Lower leg skin (tissue), 4 donors: ENCODE data around the gene TSEN2. TPM values are rescaled to one million over a fixed set of nuclear protein-coding genes. Genes with fewer than 3 reads are reported as not detected.
"Not testable (repeated sequence)": the region's sequence is repeated elsewhere in the genome, so short reads cannot be mapped to it uniquely, and the experiment has no call there.

ENCODE experiments used
- DNase-seq, 2 donors: peaks; one replicate each; pipeline ENCODE4 v3.0.0-alpha.2; 2019; ENCODE audit warnings: low spot score in 2 of 2
- H3K4me3 ChIP-seq: fragments of 200-600 bp; sonication (generic); 2 replicates; pipeline ENCODE4 v1.5.1; 2017; ENCODE audit warnings: mild to moderate bottlenecking, low read depth; ENCODE audit not compliant: poor library complexity, severe bottlenecking
- POLR2A ChIP-seq, 2 donors: fragments of 450-650 bp; IDR thresholded peaks; one replicate each; pipeline ENCODE4 v1.6.1; 2016 to 2017; ENCODE audit warnings: antibody characterized with exemption in 2 of 2, mild to moderate bottlenecking in 1 of 2, moderate library complexity in 1 of 2
- WGBS, 2 donors: methylation state at CpG; one replicate each; pipeline ENCODE4 v1.1.5; 2018; 5-methylcytosine and 5-hydroxymethylcytosine counted together
- intact Hi-C: fragments of 100-400 bp; cut with DNase I; formaldehyde crosslinking; loops from one replicate; pipeline ENCODE4 v1.15.0; 2023; ENCODE audit warnings: low total_unique reads
- total RNA-seq, 4 donors: library from RNA; depleted of rRNA; stranded (reverse); fragments of >200 nt; gene quantifications; one replicate each; pipeline ENCODE4 v1.1.0, GENCODE V29; 2016
- TF ChIP-seq, protein P1 (sequence below), 3 donors: fragments of 450-650 bp; IDR thresholded peaks; one replicate each; pipeline ENCODE4 v1.5.1; 2016; ENCODE audit warnings: antibody characterized with exemption in 3 of 3, mild to moderate bottlenecking in 3 of 3, moderate library complexity in 2 of 3

Gene TSEN2
- total RNA-seq, 4 donors from 2014 or later = 7.8 to 17.8 (median 12.7) TPM

DNA sequence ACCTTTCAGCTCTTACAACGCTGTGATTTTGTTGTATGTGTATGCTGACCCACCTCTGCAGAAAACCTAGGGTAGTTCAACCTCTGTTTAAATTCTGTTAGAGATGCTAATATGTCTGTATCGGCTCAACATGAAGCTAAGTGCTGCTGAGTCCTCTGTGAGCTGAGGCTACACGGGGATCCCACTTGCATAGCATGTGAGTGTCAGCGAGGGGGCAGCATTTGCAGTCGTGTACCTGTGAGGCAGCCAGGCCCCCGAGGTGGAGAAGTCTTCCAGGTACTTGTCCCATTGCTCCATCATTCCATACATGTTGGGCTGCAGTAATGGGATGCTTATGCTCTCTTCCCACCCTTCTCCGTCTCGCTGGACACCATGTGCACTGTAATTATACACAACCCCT, 57.3 kb downstream of the TSEN2 start:
- H3K4me3 ChIP-seq = no peak overlapping the region
- TF ChIP-seq POLR2A (IDR thresholded peaks at IDR 0.05) = no peak
- TF ChIP-seq, protein P1, sequence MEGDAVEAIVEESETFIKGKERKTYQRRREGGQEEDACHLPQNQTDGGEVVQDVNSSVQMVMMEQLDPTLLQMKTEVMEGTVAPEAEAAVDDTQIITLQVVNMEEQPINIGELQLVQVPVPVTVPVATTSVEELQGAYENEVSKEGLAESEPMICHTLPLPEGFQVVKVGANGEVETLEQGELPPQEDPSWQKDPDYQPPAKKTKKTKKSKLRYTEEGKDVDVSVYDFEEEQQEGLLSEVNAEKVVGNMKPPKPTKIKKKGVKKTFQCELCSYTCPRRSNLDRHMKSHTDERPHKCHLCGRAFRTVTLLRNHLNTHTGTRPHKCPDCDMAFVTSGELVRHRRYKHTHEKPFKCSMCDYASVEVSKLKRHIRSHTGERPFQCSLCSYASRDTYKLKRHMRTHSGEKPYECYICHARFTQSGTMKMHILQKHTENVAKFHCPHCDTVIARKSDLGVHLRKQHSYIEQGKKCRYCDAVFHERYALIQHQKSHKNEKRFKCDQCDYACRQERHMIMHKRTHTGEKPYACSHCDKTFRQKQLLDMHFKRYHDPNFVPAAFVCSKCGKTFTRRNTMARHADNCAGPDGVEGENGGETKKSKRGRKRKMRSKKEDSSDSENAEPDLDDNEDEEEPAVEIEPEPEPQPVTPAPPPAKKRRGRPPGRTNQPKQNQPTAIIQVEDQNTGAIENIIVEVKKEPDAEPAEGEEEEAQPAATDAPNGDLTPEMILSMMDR (IDR thresholded peaks at IDR 0.05) = no peak
- intact Hi-C loops = no loop called here
- DNase-seq = no peak
- 72 to 78% methylated on average over 8 of the region's 8 CpGs for WGBS, 2 donors

DNA sequence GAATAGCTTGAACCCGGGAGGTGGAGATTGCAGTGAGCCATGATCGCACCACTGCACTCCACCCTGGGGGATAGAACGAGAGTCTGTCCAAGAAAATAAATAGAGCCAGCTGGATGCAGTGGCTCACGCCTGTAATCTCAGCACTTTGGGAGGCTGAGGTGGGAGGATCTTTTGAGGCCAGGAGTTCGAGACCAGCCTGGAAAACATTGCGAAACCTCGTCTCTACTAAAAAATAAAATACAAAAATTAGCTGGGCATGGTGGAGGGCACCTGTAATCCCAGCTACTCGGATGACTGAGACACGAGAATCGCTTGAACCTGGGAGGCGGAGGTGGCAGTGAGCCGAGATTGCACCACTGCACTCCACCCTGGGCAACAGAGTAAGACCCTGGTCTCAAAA, 59.2 kb downstream of the TSEN2 start:
- H3K4me3 ChIP-seq, intact Hi-C loops, DNase-seq: not testable (repeated sequence)
- 84 to 89% methylated on average over 12 of the region's 12 CpGs for WGBS, 2 donors

DNA sequence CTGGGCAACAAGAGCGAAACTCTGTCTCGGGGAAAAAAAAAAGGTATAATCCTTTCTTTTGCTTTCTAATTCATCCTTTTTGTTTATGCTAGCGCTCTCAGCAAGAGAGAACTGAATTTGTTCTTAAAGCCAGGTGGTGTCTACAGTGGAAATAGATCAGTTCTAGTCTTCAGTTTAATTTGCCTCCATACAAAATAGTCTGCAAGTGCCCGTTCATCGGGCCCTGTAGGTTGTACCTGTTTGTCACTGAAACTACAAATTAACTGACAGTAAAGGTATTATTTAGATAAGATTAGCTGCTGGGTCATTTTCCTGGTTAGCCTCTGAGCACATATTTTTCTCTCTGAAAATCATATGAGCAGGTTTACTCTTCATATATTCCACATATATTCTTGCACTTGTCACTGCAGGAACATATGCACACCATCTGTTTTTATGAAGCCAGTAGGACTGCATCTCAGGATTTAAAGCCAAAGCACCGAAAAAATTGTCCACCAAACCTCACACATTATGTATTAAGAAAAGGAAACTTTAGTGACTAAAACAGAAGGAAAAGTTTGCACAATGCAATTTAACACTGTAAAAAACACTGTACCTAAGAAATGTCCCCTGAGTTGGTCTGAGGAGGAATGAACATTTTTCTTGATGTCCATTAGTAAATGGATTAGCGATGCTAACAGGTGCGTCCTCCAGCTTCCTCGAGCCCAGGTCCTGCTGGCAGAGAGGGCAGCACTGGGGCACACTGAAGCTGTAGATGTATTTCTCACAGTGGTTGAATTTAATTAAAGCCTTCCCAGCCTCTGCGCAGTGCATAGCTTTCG, 60.6 kb downstream of the TSEN2 start:
- intact Hi-C loops = no loop called here
- no peak for DNase-seq
- 41 to 58% methylated on average over 11 of the region's 11 CpGs for WGBS, 2 donors
- no peak overlapping the region for H3K4me3 ChIP-seq
- TF ChIP-seq, protein P1 (IDR thresholded peaks at IDR 0.05) = no peak
- TF ChIP-seq POLR2A (IDR thresholded peaks at IDR 0.05) = no peak

DNA sequence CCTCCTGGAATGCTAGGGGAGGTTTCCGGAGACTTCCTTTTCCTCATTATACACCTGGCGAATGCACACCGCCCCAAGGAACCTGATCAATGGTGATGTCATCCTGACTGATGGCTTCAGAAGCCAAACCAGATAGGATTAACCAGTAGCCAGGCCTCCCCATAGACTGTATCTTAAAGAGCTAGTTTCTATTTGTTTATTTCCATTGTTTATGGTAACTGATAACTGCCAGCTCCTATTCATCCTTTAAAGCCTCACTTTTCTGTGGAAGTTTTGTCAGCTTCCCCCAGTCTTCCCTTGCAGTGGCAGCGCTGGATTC, 61.2 kb downstream of the TSEN2 start, which contains the start of gene MKRN2OS:
Gene MKRN2OS, minus strand, starts transcription at position 27 of the 319 bp plus-strand sequence. CDS start 35 bp downstream, outside the sequence.
- WGBS, 2 donors = 31 to 63% methylated on average over 4 of the region's 4 CpGs
- intact Hi-C loops = no loop called here
- TF ChIP-seq, protein P1 (IDR thresholded peaks at IDR 0.05) = no peak
- no peak for TF ChIP-seq POLR2A (IDR thresholded peaks at IDR 0.05)
- peak in 1 of 2 donors; percentile 31 for DNase-seq
- H3K4me3 ChIP-seq = no peak within 1 kb of the TSS

DNA sequence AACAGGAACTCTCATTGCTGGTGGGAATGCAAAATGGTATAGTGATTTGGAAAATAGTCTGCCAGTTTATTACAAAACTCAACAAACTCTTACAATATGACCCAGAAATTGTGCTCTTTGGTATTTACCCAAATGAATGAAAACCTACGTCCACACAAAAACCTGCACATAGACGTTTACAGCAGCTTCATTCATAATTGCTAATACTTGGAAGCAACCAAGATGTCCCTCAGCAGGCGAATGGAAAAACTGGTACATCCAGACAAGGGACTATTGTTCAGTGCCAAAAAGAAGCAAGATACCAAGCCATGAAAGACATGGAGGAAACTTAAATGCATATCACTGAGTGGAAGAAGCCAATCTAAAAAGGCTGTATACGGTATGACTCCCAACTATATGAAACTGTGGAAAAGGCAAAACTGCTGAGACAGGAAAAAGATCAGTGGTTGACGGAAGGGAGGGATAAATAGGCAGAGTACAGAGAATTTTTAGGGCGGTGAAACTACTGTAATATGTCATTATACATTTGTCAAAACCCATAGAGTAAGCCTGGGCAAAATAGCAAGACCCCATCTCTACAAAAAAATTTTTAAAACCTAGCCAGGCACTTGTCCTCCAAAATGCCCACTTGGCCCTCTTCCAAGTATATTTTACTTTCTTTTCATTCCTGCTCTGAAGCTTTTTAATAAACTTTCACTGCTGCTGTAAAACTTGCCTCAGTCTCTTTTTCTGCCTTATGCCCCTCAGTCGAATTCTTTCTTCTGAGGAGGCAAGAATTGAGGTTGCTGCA, 65.9 kb downstream of the TSEN2 start:
- intact Hi-C loops = no loop called here
- WGBS, 2 donors = 42 to 58% methylated on average over 7 of the region's 7 CpGs

More for the DNA sequence above, 65.9 kb downstream of the TSEN2 start:
- no peak overlapping the region for H3K4me3 ChIP-seq
- no peak for DNase-seq
- TF ChIP-seq, protein P1 (IDR thresholded peaks at IDR 0.05) = no peak
- no peak for TF ChIP-seq POLR2A (IDR thresholded peaks at IDR 0.05)
